ENCODE results near the gene DAB2IP.
A peak's percentile ranks its signal among the peaks of the same experiment; 100 is the strongest.
"Not testable (repeated sequence)": the region's sequence is repeated elsewhere in the genome, so short reads cannot be mapped to it uniquely, and the experiment has no call there.

DAB2IP gene

DNA sequence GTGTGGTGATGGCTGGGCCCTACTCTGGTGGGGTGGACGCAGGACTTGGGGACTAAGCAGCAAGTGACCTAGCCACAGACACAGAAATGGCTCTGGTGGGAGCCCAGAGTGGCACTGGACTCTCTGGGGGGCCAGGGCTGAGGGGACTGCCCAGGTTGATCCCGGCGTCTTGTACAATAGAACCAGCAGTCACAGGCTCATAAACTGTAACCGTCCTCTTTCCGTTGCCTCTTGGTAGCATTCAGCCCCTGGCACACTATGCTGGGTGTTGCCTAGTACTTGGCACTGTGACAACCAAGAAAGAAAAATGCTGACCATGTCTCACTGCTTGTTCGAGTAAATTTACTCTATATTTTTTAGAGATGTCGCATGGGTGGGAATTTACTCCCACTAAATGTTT is 80.5 kb downstream of the DAB2IP start:
- no peak for DNase-seq

DNA sequence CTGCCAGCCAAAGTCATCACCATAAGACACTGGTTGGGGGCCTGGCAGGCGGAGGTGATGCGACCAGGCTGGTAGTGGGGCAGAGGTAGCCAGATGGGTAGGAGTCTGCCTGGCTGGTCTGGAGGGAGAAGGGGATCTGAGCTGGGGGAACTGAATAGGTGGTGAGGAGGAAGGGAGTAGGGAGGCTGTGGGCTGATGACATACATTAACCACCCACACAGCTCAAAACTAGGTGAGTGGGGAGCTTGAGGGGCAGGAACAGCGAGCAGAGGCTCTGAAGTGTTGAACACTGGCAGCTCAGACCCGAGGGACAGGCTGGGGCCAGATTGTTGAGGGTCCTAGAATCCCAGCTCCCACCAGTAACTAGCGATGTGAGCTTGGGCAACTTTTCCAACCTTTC is 81.0 kb downstream of the DAB2IP start:
- no peak for DNase-seq

DNA sequence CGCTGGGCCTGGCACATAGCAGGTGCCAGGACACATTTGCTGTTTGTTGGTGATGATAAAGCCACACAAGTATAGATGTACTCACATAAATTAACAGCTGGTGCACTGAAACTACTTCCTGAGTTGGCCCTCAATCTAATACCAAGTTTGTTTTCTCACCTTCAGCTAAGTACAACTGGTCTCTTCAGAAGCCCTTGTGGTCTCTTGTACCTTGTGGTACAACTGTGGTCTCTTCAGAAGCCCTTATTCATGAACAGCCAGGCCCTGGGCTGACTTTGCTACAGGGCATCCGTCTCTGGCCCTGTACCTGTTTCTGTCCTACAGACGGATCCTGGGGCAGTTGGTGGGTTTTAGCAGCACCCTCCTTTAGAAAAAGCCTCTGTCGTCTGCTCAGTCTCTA is 81.5 kb downstream of the DAB2IP start:
- no peak for DNase-seq

DNA sequence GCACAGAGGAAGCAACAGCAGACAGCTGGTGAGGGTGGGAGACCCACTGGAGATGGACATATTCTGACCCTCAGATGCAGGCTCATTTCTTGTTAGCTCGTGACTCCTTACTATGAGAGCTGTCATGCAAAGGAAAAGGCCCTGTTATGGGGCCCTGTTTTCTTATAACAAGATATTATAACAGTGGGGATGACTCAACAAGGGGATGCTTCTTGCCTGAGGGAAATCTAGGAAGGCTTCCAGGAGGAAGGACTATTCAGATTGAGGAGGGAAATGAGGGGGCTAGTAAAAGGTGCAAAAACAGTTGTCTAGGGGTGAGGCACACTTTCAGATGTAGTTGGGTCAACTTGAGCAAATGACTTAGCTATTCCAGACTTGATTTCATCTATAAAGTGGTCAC is 83.0 kb downstream of the DAB2IP start:
- DNase-seq: no peak

DNA sequence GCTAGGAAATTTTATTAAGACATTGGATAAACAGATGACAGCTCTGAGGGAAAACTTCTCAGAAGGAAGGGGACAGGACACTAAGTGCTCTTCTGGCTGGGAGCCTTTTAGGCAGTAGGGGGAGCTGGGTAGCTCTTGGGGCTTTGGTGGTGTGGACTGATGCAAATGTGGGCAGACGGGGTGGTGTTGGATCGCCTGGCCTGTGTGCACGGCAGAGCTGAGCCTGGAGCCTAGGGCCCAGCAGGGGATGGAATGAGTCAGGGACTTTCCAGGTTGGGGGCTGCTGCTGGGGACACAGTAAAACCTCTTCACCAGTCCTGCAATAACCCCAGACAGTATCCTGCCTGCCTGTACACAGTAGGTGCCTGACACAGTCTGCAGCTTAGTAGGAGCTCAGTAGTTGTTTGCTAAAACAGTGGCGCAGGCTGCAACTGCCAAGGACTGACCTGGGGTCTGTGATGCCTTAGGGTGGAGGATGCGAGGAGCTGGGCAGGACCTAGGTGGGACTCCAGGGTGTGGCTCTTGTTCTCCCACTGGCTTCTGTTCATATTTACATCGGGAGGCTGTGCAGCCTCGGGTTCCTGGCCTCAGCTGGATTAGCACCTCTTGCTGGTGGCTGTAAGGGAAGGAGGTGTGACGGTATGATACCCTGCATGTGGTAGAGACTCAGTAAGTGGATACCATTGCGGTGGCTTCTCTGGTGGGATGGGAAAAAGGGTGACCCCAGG is 83.8 kb downstream of the DAB2IP start:
- peak in 1 of 2 experiments; percentile 18 for DNase-seq

DNA sequence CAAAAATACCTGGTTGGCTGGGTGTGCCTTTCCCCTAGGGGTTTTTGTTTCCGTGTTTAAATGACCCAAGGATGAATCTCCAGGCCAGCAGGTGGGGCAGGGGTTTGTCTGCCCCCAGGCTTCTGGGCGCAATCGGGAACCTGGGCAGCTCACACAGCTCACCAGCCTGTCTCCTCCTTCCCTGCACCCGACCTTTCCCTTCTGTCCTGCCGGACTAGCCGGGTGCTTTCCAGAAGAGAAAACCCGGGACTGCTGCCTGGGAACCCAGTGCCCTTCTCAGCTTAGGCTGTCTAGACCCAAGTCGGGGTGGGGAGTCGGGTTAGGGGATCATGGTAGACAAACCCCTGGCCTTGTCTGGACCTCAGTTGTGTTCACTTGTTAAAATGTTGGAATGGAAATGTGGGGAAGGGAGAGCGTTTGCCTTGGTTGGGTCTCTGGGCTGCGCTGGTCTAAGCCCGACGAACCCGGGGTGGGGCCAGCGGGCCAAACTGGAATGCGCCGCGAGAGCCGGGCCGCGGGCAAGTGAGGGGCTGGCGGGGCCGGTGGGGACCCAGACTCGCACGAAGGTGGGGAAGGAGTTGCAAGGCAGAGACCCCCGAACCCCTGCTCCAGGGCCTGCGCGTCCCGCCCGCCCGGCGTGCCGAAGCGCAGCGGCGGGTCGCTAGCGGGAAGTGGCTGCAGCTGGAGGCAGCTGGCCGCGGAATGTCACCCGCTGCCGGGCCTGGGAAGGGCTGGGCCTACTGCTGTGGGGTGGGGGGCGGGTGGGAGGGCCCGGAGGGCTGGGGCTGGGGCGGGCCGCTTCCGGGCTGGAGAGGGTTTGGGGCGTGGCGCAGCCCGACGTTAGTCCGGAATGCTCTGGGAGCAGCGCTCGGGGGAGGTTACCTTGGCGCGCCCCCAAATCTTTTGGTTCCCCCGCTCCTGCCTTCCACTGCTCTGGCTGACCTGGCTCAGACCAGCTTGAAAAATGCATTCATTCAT is 84.6 kb downstream of the DAB2IP start:
- DNase-seq: no peak

DNA sequence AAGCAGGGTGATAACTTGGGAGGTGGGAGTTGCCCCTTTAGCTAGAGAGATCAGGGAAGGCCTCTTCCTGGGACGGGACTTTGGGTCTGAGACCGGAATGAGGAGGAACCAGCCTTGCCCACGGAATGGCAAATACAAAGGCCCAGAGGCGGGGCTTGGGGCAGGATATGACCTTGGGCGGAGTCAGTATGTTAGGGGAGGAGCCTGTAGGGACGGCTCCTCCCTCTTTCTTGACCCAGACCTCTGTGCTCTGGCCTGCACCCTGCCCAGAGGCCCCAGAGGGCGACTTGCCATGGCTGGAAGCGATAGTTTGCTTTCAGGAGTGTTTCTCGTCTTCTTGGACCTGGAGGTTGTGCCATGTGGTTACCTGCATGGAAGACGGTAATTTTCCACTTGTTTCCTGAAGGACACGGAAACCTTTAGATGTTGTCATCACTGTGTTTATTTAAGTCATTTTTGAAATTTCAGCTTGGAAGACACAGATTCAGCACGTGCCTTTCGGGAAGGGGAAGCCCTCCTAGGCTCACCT is 85.6 kb downstream of the DAB2IP start:
- DNase-seq: no peak

DNA sequence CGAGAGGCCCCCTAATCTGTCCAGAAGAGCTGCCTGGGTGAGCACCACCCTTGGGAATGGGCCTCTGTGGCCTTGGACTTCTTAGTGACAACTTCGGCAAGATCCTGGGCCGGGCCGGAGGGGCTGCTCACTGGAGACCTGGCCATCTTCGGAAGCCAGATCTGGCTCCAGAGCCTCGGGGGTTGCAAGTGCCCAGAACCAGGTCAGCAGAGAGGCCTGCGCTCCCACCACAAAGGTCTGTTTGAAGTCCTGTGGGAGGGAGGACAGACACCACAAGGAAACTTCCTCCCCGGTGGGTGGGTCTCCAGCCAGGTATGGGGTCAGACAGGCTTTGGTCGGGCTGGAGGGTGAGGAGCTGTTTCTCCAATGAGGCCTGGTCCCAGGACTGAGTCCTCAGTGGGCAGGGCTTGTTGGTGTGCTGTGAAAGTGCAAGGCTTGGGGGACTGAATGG is 86.1 kb downstream of the DAB2IP start:
- DNase-seq: no peak

DNA sequence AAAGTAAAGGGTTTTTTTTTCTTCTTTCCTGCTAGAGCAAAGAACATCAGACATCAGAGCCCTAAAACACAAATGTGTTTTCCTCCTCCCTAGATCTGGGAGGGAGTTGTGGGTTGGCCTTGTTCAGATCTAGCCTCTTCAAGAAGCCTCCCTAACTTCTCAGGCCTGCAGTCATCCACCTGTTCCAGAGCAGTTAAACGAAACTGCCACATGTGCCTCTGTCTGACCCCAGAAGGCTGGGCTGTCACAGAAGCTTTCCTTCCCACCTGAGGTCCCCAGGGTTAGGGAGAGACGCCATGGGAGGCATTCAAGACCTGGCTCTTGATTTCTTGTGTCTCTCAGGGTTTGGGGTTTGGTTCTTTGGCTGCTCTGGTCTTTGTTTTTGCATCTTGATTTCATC is 87.0 kb downstream of the DAB2IP start:
- no peak for DNase-seq

DNA sequence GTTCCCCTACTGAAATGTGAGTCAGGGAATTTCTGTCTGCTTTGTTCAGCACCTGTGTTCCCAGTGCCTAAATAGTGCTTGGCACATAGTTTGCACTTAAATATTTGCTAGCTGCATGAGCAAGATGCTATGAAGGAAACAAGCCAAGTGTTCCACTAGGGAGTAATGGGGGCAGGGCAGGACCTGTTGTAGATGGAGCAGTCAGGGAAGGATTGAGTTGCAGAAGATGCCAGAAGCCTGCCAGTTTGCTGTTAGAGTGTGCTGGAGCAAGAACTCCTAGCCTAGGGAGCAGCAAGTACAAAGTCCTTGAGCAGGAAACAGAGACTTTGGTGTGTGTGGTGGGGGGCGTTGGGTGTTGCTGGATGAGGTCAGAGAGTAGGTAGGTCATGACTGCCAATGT is 87.5 kb downstream of the DAB2IP start:
- no peak for DNase-seq

DNA sequence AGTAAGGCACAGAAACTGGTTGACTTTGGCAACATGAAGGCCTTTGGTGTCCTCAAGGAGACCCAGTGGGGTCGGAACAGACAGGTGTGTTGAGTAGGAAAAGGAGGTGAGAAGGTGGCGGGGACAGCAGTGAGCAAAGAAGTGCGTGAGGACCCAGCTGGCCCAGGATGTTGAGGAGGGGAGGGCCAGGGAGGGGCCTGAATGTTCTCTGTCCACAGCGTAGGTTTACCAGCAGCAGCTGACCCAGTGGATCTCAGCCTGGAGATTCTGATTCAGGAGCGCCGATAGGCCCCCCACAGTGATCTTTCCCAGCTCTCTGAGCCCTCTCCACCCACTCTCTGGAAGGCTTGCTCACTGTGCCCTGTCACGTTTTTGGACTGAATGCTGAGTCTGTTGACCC is 88.5 kb downstream of the DAB2IP start:
- DNase-seq: no peak

DNA sequence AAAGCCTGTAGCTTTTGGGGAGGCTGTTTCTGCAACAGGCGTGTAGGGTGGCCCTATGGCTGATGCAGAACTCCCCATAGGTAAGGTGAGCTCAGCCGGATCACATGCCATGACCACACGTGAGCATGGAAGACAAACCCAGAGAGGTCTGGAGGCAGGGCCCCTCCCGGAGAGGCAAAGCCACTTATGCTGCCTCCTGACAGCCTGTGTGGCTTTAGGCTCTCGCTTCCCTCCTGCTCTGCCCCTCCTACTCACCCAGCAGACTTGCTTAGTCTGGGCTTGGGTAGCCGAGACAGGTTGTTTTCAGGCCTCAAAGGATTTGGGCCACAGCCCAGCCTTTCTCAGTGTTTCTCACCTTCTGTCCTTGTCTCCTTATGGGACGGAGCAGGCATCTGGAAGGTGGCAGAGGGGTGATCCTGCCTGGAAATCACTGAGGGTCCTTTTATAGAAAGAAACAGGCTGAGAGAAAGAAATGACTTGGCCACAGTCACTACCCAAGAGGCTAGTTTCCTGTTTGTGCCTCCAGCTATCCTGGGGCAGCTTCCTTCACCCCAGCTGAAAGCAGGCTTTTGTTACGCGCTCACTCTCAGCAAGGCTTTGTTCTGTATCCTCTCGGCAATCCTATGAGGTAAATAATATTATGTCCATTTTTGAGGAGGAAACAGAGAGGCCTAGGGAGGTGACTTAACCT is 89.9 kb downstream of the DAB2IP start:
- no peak for DNase-seq

DNA sequence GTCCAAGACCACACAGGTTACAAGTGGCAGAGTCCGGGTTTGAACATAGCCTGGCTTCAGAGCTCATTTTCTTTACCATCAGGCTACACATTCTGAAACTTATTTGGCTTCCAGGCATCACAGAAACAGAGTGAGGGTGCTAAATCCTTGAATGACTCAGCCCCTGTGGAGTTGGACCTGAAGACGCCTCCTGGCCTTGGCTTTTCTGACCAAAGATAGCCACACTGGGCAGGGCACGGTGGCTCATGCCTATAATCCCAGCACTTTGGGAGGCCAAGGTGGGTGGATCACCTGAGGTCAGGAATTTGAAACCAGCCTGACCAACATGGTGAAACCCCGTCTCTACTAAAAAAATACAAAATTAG is 90.5 kb downstream of the DAB2IP start:
- not testable (repeated sequence) for DNase-seq

DNA sequence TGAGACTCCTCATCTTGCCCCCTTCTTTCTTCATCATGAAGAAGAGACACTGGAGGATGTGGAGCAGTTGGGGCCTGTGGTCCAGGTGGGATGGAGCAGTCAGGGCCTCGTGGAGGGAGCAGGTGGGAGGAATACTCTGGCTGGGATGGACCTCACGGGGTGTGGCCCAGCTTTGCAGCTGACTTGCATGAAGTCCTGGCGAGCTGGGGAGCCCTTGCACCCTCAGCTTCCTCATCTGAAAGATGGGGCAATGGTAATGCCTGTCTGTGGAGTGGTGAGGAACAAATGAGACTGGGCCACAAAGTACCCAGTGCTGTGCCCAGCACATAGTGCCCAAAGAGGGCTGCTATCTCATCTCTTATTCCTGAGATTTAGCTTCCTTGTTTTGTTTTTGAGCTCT is 91.5 kb downstream of the DAB2IP start:
- DNase-seq: no peak

DNA sequence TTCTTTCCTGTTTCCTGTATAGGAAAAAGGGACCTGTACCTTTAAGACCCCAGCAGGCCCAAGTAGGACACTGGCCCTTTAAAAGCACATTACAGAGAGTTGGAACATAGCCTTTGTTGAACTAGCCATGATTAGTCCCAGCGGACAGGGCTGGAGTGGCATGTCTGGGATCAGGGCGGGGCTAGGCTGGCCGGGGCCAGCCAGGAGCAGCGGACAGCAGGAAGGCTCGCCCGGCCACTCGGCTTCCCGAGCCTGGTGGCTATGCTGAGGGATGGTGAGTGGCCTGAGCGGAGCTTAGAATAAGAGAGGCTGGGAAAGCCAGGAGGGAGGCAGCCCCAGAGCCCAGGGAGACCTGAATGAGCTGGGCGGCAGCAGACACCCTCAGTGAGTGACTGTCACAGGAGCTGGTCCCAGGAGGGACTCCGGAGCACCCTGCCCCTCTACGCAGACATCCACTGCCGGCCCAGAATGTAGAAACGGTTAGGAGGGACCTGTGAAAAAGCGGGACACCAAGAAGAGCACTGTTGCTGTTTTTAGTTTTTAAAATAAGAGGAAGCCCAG is 92.1 kb downstream of the DAB2IP start:
- DNase-seq: peak; percentile 42 to 61

DNA sequence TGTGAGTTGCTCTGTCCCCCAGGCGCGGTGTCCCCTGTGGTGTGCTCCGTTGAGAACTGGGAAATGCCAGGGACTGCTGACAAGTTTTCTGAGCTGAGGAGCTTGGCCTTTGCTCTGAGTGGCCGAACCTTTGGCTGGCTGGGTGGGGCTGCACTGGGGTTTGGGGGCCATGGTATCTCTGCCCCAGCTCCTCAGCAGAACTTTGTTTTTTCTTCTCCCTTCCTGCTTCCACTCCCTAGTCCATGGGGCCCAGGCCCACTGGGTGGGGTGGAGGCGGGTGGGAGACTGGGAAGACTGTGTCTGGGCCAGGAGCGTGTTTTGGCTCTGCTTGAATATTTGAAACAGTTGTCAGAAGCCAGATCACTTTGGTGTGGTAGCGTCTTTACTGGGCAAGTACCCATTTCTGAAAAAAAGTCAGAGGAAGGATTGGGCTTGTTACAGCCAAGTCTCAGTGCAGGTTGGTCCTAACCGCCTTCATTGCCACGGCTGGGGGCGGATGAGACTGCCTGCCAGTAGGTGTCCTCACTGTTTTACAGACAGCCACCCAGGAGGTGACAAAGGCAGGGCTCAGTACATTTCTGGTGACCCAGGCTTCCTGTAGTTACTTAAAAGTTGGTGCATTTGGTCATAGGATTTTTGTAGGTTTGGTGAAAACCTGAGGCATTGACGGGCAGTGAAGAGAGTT is 92.7 kb downstream of the DAB2IP start:
- DNase-seq: peak; percentile 43 to 53

DNA sequence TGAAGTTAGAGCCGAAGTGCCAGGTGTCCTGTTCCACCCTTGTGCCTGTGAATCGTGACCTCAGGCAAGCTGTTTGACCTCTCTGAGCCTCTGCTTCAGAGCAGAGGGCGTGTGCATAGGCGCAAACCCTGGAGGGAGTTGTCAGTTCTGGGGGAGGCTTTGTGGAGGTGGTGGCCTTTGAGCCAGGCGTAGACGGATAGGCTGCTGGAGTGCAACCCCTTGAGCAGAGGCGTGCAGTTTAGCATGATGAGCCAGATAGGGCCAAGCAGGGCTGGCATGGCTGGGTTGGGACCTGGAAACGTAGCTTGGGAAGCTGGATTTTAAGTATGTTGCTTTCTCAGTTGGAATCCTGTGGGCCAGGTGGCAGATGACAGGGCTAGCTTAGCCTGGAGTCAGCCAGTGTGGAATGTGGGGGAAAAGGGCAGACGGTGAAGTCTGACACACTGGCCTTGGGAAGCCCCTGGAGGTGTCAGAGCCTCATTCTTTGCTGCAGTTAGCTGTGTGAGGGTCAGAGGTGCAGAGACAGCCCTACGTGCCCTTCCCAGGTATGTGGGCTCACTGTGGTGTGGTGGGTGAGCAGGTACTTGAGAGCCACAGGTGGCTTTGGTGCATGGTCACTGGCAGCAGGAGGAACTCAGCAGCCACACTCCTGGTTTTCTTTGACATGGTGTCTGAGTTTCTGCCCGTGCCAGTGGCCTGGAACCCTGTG is 93.4 kb downstream of the DAB2IP start:
- DNase-seq: no peak

DNA sequence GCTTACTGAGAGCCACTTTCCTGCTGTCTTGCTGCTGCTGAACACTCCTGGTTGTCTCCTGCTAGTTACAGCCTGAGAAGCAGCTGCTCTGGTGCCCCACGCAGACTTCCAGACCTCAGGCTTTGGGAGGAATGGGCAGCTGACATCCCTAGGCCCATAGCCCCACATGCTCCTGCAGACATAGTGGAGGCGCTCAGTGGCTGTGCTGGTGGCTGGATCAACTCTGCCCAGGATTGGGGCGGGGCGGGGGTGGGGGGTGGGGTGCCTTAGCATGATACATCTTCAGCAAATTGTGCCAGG is 93.9 kb downstream of the DAB2IP start:
- DNase-seq: no peak

DNA sequence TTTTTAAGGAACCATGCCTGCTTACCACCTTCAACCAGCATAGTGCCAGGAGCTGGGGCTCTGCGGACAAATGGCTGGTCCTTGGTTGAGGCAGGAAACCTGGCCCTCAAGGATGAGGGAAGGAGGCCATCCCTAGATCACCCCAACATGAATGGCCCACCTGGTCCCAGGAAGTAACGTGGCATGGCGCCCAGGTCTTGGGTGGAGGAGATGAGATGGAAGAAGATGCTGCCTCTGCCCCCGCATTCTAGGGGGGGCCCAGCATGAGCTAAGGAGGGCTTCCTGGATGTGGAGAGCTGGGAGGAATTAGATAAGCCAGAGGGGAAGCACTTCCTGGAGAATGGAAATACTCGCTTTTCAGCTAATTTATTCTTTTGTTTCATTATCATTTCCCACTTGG is 95.0 kb downstream of the DAB2IP start:
- DNase-seq: no peak

DNA sequence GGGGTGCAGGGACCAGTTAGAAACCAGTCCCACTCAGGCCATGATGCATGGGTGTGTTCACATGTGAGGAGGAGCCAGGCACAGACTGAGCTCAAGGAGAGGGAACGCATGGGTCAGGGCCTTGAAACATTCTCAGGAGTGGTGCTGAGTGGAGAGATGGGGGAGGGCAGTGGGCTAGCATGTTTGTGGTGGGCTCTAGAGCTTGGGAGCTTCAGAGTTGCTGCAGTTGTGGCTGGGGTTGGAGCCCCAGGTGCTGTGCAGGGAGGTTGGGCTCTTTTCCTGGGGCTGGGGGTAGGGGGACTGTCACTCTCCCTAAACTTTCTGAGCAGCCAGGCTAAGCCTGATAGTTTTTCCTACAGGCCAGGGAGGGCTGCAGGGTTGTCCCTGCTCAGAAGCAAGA is 95.4 kb downstream of the DAB2IP start:
- DNase-seq: no peak

DNA sequence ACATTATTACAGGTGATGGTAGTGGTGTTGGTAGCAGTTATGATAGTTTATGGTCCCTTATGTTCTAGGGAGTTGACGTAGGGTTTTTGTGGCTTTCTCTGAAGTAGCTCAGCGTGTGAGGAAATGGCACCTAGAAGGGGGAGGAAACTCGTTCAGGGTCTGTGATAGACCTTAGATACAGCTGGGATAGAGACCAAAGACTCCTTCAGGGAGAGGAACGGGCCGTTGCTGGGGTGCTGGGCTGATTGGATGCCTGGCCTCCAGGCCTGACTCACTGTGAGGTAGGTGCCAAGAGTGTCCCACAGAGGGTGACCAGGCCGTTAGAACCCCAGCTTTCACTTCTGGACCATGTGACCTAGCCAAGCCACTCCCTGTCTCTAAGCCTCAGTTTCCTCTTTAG is 96.6 kb downstream of the DAB2IP start:
- DNase-seq: no peak

Measured in SHP77 (cell line).